ENCODE measurements around the gene PNKD. TPM values are rescaled to one million over a fixed set of nuclear protein-coding genes. Genes with fewer than 3 reads are reported as not detected.

Gene PNKD
- total RNA-seq, 1 donor from 2014 or later, result 26.5 TPM

GRCh38 chr2:218273908-218274249, 3.6 kb downstream of the PNKD start:
- DNase-seq, result no peak

- no peak for DNase-seq
Measured at GRCh38 chr2:218274586-218274985, 4.3 kb downstream of the PNKD start.

- no peak for DNase-seq
Measured at GRCh38 chr2:218275371-218276072, 5.2 kb downstream of the PNKD start.

GRCh38 chr2:218276986-218277755, 6.9 kb downstream of the PNKD start:
- no peak for DNase-seq

DNA sequence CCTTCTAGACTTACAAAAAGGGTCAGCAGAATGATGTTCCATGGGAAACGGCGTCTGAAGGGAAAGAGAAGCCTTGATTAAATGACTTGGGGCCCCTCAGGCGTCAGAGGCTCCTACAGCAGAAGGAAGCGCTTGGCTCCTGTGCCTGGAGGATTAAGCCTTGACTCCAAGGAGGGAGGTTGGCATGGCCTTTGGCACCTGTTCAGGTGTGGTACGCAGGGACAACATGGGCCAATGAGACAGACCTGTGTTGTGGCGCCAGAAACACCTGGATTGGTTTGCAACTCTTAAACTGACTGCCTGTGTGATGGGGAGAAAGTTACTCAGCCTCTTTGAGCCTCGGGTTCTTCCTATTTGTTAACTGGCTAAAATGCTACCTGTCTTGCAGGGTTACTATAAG, 7.6 kb downstream of the PNKD start:
- DNase-seq, result no peak

GRCh38 chr2:218278531-218279360, 8.4 kb downstream of the PNKD start:
- DNase-seq, result no peak

DNA sequence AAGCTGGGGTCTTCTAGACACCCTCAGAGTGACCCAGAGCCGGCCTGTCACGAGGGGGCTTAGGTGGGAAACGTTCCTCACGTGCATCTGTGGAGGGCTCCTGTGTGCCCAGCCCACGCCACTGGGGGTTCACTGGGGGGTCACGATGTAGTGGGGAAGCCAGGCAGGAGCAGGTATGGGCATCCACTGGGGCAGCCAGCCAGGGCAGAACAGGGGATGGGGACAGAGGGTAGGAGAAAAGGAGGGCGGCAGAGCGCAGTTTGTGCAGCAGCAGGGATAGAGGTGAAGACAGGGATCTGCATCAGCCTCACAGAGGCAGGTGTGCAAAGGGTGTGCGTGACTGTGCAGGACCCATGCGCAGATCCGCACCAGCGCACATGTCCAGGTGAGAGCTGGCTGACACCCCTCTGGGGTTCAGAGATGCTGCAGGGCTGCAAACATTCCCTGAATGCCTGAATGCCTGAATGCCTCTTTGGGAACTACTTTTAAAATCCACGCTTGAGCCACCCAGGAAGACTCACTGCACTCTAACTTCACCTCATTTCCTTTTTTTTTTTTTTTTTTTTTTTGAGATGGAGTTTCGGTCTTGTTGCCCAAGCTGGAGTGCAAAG, 10.0 kb downstream of the PNKD start:
- DNase-seq, result no peak

- DNase-seq, result no peak
Measured at GRCh38 chr2:218281449-218281848, 11.1 kb downstream of the PNKD start.

DNA sequence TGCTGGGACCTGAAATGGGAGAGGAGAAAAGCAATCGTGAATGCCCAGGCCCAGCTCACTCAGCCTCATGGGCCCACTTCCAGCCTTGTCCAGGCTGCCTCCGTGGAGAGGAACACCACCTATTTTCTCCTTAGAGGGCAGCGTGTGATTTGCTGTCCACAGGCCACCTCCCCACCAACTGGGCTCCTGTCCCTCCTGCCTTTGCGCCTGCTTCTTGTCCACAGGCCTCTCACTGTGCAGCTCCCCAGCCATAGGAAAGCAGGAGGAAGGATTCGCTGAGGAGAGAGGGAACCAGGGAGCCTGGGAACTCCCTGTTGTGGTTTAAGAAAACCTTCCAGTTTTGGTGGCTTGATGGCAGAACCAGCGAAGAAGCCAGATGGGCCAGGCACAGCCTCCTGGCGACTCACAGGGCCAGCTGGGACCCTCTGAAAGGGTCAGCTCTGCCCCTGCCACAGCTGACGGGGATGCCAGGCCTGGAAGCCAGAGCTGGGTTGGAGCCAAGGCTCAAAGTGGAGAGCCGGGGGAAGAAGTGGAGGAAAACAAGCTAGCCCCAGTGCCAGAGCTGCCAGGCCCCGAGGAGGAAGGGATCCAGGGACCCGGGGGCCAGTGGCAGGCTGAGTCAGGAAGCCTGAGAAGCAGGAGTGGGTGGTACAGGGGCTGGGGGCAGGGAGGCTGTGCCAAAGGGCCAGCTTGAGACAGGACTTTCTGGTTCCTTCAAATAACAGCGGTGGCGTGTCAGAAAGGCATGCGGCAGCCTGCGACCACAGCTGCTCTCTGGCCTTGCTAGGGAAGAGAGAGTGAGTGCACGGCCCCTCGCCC, 12.1 kb downstream of the PNKD start:
- DNase-seq, result no peak

DNA sequence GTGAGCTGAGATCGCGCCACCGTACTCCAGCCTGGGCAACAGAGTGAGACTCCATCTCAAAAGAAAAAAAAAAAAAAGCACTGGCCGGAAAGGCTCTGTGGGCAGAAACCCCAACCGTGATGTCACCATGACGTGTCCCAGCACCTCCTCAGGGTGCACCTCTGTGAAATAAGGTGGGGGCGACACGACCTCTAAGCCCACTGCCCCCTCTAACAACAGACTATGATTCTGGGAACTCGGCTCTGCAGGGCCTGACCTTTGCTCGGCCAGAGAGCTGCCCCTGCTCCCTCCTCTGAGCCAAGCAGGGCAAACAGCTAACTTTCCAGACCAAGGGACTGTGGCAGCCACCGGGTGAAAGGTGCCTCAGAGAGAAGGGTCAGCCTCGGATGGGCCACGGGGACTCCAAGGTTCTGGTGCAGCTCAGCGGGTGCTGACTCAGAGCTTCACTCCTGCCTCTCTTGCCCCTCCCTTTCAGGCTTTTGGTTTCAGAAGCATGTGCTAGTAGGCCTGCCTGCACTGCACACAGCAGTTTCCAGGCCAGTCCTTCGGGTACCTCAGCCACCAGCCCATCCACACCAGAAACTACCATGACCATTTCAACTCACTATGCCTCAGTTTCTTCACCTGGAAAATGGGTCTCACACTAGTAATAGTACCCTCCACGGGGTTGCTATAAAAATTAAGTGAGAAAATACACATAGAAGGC, 13.9 kb downstream of the PNKD start:
- peak; percentile 43 for DNase-seq

- peak; percentile 37 for DNase-seq
Measured at GRCh38 chr2:218285604-218286003, 15.3 kb downstream of the PNKD start.

- DNase-seq, result peak; percentile 96
Measured at GRCh38 chr2:218286570-218287459, 16.5 kb downstream of the PNKD start.

GRCh38 chr2:218289639-218290315, 19.5 kb downstream of the PNKD start:
- DNase-seq, result peak; percentile 67

DNA sequence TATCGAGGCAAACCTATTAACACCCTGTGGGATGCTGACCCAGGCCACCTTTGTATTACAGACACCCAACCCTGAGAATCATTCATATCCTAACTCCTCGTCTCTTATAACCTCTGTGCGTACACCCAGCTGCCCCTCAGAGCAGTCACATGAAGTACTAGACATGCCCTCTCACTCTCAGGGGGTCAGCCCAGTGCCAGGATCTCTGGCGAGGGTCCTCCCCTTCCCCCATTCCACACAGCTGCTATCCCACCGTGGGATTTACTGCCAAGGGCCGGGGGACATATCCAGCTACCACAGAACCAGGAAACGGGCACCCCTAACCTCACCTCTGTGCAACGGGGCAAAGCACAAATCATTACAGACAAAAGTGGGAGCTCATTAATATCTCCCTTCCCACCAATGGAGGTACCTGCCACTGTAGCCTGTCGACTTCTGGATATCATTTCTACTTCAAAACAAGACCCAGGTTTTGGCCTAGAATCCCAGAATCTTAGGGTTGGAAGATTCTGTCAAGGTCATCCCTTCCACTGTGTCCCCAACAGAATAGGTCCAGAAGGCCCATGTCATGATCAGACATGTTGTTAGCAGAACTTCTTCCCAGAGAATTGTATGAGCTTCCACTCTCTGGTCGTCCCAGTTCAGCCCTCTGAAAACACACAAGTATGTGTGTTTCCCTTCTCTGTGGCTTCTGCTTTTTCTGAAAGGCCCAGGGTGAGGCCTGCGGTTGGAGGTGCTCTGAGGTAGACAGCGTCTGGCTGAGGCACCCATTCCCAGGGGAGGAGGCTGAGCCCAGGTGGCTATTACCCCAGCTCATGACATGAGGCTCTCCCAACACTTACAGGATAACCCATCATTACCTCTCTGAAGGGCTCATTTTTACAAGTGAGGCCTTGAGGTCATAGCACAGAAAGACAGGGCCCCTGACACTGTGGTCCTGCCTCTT, 20.3 kb downstream of the PNKD start:
- DNase-seq, result no peak

- peak; percentile 34 for DNase-seq
Measured at GRCh38 chr2:218291318-218292047, 21.2 kb downstream of the PNKD start.

DNA sequence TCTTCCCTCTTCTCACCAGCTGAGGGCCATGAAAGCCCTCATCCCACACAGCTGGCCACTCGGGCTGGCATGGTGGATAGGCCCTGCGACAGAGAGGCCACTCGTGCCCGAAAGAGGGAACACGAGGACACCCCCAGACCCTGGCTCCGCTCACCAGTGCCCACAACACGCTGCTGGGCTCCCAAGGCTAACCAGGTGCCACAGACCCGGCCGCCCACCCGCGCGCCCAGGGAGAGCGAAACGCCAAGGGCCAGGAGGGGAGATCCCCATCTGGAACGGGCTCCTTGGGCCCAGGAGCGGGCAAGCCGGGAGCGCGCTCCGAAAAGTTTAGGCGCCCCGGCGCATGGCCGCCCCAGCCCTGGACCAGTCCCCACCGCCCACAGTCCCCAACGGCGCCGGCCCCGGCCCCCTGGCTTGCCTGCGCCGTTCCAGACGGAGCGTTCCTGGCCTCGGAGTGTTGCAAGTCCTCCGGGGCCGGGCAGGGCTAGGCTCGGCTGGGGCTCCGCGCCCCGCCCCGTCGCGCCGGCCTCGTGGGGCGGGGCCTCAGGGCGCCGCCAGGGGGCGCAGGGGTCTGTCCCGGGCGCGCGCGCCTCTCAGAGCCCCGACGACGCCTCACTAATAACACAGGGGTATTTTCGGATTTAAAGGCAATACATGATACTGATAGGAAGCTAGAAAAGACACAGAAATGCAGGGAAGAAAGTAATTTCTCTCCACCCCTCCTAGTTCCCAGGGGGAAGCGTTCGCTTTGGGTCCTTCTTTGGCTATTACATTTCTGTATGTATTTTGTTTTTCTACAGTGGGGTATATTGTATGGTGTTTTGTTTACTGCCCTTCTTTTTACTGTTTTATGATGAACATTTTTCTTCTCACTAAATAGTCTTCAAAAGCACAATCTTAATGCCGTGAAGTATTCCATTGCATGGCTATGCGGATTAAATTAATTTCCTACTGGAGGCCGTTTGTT, 22.0 kb downstream of the PNKD start, which contains the start of gene TMBIM1:
TSS of gene TMBIM1 (minus strand) at position 456 of the 967 bp plus-strand sequence. CDS start 10,362 bp downstream, outside the sequence.
- peak; percentile 80 for DNase-seq

Measured in dermis blood vessel endothelial cell (primary cell).